ENCODE data around the gene CCL27.

DNA sequence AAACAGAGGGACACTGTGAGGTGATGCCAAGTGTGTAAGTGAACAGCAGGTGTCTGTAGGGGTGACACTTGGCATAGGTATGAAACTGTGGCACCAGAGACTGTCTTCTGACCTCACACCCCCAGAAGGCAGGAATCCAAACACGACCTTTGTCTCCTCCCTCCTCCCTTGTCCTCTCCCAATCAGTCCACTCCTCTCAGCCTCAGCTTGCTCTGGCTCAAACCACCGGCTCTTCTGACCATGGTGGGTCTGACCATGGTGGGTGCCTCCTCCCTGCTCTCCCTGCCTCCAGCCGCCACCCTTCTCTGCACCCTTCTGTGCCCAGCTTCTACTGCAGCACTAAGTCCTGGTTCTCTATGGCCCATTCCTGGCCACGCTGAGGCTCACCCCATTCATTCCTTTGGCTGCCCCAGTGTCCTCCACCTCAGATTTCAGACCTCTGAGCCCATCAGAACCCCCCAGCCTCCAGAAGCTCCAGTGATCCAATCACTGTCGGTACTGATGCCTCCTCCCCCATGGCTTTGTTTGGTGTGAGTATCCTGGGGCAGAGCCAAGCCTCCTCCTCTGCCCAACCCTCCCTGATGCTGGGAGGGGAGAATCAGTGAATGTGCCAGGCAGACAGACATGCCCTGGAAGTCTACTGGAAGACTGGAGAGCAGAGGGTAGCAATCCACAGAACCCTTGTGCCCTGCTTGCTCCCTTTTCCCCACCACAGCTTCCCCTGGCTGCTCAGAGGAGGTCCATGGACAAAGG is 31.9 kb downstream of the CCL27 start:
- no peak for TF ChIP-seq RFX5 (IDR thresholded peaks at IDR 0.05)
- TF ChIP-seq, protein P1, sequence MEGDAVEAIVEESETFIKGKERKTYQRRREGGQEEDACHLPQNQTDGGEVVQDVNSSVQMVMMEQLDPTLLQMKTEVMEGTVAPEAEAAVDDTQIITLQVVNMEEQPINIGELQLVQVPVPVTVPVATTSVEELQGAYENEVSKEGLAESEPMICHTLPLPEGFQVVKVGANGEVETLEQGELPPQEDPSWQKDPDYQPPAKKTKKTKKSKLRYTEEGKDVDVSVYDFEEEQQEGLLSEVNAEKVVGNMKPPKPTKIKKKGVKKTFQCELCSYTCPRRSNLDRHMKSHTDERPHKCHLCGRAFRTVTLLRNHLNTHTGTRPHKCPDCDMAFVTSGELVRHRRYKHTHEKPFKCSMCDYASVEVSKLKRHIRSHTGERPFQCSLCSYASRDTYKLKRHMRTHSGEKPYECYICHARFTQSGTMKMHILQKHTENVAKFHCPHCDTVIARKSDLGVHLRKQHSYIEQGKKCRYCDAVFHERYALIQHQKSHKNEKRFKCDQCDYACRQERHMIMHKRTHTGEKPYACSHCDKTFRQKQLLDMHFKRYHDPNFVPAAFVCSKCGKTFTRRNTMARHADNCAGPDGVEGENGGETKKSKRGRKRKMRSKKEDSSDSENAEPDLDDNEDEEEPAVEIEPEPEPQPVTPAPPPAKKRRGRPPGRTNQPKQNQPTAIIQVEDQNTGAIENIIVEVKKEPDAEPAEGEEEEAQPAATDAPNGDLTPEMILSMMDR (IDR thresholded peaks at IDR 0.05), result no peak
- no peak for TF ChIP-seq CHD2 (IDR thresholded peaks at IDR 0.05; ENCODE audit: low read length, partially characterized antibody)
- no peak for TF ChIP-seq POLR2A (IDR thresholded peaks at IDR 0.05; ENCODE audit: low read length)
